A673 (cell line): Measurements from ENCODE around the gene RPL19.

Source experiments
- EZH2 ChIP-seq: fragments of 200-600 bp; sonication (generic); IDR thresholded peaks from 2 replicates; pipeline ENCODE4 v1.6.1; 2017; ENCODE audit warnings: borderline replicate concordance, low read depth, mild to moderate bottlenecking, mixed read lengths, antibody characterized with exemption, low read length; ENCODE audit not compliant: poor library complexity, severe bottlenecking
- TF ChIP-seq, protein P1 (sequence below): fragments of 300-800, 200-600 bp; sonication (generic); conservative IDR thresholded peaks from 2 replicates; pipeline ENCODE4 v1.5.1; 2017; ENCODE audit warnings: low read depth, mild to moderate bottlenecking, antibody characterized with exemption, low read length, moderate library complexity, mixed read lengths

DNA sequence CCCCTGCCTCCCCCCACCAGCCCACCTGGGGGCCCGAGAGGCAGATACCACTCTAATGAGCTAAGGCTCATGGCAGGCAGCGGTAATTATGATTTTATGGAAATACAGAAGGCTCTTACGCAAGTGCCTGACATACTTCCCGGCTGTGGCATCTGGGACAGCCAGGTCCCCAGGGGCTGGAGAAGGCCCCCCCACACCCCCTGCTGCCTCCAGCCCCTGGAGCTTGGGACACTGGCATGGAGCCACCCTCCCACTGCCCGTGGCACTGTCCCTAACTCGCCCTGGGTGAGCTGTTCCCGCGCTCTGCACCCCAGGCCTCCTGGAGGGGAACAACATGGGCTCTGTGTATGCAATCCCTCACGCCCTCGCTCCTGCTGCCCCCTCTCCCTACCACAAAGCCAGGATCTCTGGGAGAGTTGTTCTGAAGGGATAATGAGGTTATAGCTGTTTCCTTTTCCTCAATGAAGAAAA lies 31.0 kb downstream of the RPL19 start:
- TF ChIP-seq, protein P1, sequence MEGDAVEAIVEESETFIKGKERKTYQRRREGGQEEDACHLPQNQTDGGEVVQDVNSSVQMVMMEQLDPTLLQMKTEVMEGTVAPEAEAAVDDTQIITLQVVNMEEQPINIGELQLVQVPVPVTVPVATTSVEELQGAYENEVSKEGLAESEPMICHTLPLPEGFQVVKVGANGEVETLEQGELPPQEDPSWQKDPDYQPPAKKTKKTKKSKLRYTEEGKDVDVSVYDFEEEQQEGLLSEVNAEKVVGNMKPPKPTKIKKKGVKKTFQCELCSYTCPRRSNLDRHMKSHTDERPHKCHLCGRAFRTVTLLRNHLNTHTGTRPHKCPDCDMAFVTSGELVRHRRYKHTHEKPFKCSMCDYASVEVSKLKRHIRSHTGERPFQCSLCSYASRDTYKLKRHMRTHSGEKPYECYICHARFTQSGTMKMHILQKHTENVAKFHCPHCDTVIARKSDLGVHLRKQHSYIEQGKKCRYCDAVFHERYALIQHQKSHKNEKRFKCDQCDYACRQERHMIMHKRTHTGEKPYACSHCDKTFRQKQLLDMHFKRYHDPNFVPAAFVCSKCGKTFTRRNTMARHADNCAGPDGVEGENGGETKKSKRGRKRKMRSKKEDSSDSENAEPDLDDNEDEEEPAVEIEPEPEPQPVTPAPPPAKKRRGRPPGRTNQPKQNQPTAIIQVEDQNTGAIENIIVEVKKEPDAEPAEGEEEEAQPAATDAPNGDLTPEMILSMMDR, result no peak
- no peak for TF ChIP-seq EZH2
